Stimulated activated CD8-positive, alpha-beta memory T cell treated with anti-CD3 and anti-CD28 coated beads, Interleukin-15, amount 100 ng/mL, for 48 hours (primary cell): ENCODE results near the gene LACTB.
"Not testable (repeated sequence)": the region's sequence is repeated elsewhere in the genome, so short reads cannot be mapped to it uniquely, and the experiment has no call there.

Source experiments
- DNase-seq, 2 donors: peaks; one replicate each; pipeline ENCODE4 v3.0.0-alpha.2; 2020; ENCODE audit warnings: low read depth in 2 of 2

The LACTB gene

GRCh38 chr15:63089260-63090043, 32.2 kb upstream of the LACTB start:
- no peak for DNase-seq

GRCh38 chr15:63090472-63090871, 31.2 kb upstream of the LACTB start:
- DNase-seq, result no peak

- no peak for DNase-seq
Observed at GRCh38 chr15:63090887-63091286, 30.8 kb upstream of the LACTB start.

- no peak for DNase-seq
Observed at GRCh38 chr15:63091679-63092446, 29.8 kb upstream of the LACTB start.

GRCh38 chr15:63093486-63094205, 28.0 kb upstream of the LACTB start:
- DNase-seq, result peak; percentile 30 to 50

- DNase-seq, result no peak
Observed at GRCh38 chr15:63094495-63094931, 27.1 kb upstream of the LACTB start.

- DNase-seq, result no peak
Observed at GRCh38 chr15:63096178-63096577, 25.5 kb upstream of the LACTB start.

GRCh38 chr15:63098901-63099300, 22.8 kb upstream of the LACTB start:
- DNase-seq, result not testable (repeated sequence)

GRCh38 chr15:63099581-63099980, 22.1 kb upstream of the LACTB start:
- not testable (repeated sequence) for DNase-seq

GRCh38 chr15:63103416-63103815, 18.2 kb upstream of the LACTB start:
- no peak for DNase-seq

- no peak for DNase-seq
Observed at GRCh38 chr15:63104727-63105126, 16.9 kb upstream of the LACTB start.

GRCh38 chr15:63105354-63105753, 16.3 kb upstream of the LACTB start:
- DNase-seq, result not testable (repeated sequence)

GRCh38 chr15:63107895-63108546, 13.6 kb upstream of the LACTB start:
- no peak for DNase-seq

- no peak for DNase-seq
Observed at GRCh38 chr15:63109498-63109897, 12.2 kb upstream of the LACTB start.

GRCh38 chr15:63109920-63110319, 11.7 kb upstream of the LACTB start:
- DNase-seq, result no peak

- DNase-seq, result no peak
Observed at GRCh38 chr15:63110428-63111026, 11.1 kb upstream of the LACTB start.

GRCh38 chr15:63111481-63111880, 10.2 kb upstream of the LACTB start:
- DNase-seq, result no peak

- no peak for DNase-seq
Observed at GRCh38 chr15:63112871-63113270, 8.8 kb upstream of the LACTB start.

- DNase-seq, result no peak
Observed at GRCh38 chr15:63114465-63114864, 7.2 kb upstream of the LACTB start.

GRCh38 chr15:63118854-63119253, 2.8 kb upstream of the LACTB start:
- DNase-seq, result no peak
